ENCODE measurements around the gene PCDHB13. TPM values are rescaled to one million over a fixed set of nuclear protein-coding genes. Genes with fewer than 3 reads are reported as not detected.
"Not testable (repeated sequence)": the region's sequence is repeated elsewhere in the genome, so short reads cannot be mapped to it uniquely, and the experiment has no call there.

PCDHB13 gene
- total RNA-seq, 2 experiments from 2014 or later: not detected

DNA sequence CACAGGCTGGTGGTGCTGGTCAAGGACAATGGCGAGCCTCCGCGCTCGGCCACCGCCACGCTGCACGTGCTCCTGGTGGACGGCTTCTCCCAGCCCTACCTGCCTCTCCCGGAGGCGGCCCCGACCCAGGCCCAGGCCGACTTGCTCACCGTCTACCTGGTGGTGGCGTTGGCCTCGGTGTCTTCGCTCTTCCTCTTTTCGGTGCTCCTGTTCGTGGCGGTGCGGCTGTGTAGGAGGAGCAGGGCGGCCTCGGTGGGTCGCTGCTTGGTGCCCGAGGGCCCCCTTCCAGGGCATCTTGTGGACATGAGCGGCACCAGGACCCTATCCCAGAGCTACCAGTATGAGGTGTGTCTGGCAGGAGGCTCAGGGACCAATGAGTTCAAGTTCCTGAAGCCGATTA is 2.3 kb downstream of the PCDHB13 start:
- H3K4me3 Mint-ChIP-seq; H3K27ac Mint-ChIP-seq; H3K36me3 Mint-ChIP-seq (ENCODE audit: low read depth); H3K4me1 Mint-ChIP-seq; POLR2A ChIA-PET; DNase-seq; CTCF ChIA-PET: not testable (repeated sequence)
- Mint-ChIP-seq H3K27me3 (peaks cover 12% of the 10 kb centered on the region), H3K9me3 (peaks cover 16% of the 10 kb centered on the region)

DNA sequence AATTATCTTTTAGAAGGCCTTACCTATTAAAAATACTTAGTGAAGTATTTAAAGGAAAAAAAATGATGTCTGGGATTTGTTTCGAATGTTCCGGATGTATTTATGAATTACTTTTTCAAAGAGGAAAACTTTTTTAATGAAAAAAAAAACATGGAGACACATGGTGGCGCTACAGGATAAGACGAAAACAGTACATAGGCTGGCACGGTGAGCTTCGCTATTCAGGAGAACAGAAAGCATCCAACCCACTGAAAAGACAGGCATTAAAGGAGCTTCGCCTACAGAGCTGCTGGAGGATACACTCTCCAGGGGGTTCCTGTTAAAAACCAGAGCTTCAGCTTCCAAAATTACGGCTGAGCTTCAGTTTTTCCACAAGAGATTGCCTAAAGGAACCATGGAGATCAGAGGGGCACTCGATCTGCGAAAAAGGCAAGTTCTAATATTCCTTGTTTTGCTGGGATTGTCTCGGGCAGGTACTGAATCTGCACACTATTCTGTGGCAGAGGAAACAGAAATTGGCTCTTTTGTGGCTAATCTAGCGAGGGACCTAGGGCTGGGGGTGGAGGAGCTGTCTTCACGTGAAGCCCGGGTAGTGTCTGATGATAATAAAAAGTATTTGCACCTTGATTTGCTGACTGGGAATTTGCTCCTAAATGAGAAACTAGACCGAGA is 9.5 kb downstream of the PCDHB13 start, which contains the start of gene PCDHB14:
TSS of gene PCDHB14 (plus strand) at position 232 of the 672 bp plus-strand sequence. CDS start at position 395, 163 bp downstream.
- ChIA-PET POLR2A (no interaction called here), CTCF (interaction anchor here (0.6 to 1.2 kb wide), 3 partner anchors 9 to 62 kb away, joined by 3 to 4 read pairs (median 3); partner anchors contain the start of gene PCDHB15)
- H3K4me3 Mint-ChIP-seq: no peak within 1 kb of the TSS

DNA sequence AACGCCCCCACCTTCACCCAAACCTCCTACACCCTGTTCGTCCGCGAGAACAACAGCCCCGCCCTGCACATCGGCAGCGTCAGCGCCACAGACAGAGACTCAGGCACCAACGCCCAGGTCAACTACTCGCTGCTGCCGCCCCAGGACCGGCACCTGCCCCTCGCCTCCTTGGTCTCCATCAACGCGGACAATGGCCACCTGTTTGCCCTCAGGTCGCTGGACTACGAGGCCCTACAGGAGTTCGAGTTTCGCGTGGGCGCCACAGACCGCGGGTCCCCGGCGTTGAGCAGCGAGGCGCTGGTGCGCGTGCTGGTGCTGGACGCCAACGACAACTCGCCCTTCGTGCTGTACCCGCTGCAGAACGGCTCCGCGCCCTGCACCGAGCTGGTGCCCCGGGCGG is 11.1 kb downstream of the PCDHB13 start:
- H3K27ac Mint-ChIP-seq; DNase-seq; CTCF ChIA-PET; H3K4me3 Mint-ChIP-seq; POLR2A ChIA-PET; H3K36me3 Mint-ChIP-seq (ENCODE audit: low read depth); H3K9me3 Mint-ChIP-seq; H3K4me1 Mint-ChIP-seq: not testable (repeated sequence)
- H3K27me3 Mint-ChIP-seq: peaks cover 13% of the 10 kb centered on the region

More for the DNA sequence above, 9.5 kb downstream of the PCDHB13 start, which contains the start of gene PCDHB14:
- H3K9me3 Mint-ChIP-seq: peaks cover 14% of the 10 kb centered on the region
- H3K36me3 Mint-ChIP-seq (ENCODE audit: low read depth): no peaks in the 10 kb centered on the region
- DNase-seq: no peak
- no peak within 1 kb of the TSS for H3K27ac Mint-ChIP-seq
- H3K4me1 Mint-ChIP-seq: no peaks in the 10 kb centered on the region
- peaks cover 13% of the 10 kb centered on the region for H3K27me3 Mint-ChIP-seq

DNA sequence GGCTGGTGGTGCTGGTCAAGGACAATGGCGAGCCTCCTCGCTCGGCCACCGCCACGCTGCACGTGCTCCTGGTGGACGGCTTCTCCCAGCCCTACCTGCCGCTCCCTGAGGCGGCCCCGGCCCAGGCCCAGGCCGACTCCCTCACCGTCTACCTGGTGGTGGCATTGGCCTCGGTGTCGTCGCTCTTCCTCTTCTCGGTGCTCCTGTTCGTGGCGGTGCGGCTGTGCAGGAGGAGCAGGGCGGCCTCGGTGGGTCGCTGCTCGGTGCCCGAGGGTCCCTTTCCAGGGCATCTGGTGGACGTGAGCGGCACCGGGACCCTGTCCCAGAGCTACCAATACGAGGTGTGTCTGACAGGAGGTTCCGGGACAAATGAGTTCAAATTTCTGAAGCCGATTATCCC is 11.7 kb downstream of the PCDHB13 start:
- H3K27ac Mint-ChIP-seq; H3K9me3 Mint-ChIP-seq; DNase-seq; H3K4me3 Mint-ChIP-seq; H3K4me1 Mint-ChIP-seq; CTCF ChIA-PET; H3K36me3 Mint-ChIP-seq (ENCODE audit: low read depth); POLR2A ChIA-PET: not testable (repeated sequence)
- peaks cover 13% of the 10 kb centered on the region for H3K27me3 Mint-ChIP-seq

DNA sequence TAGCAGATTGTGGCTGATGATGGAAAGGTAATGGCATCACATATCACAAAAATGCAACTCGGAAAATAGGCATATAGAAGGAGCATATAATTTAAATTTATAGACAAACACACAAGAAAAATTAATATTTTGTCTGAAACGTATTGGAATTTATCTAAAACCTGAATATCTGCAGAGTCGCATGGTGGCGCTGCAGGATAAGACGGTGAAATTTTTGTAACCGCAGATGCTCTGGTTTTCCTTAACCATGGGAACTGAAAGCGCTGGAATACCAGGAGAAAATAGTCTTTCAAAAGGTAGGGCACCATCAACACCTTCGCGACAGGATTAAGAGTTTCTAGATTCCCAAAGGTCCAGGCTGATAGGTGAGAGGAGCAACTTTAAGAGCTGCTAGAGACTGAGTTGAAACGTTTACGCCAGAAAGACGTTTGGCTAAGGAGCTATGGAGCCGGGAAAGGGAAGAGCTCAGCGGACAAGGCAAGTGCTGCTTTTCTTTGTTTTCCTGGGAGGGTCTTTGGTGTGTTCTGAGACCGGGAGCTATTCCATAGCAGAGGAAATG is 20.5 kb downstream of the PCDHB13 start:
- DNase-seq: no peak
- CTCF ChIA-PET: interaction anchor here (1.1 kb wide), 1 partner anchor 161 kb away, joined by 3 read pairs; no protein-coding TSS in a partner anchor
- H3K4me1 Mint-ChIP-seq: no peaks in the 10 kb centered on the region
- peaks cover 4% of the 10 kb centered on the region for H3K36me3 Mint-ChIP-seq (ENCODE audit: low read depth)
- H3K27ac Mint-ChIP-seq: no peak overlapping the region
- H3K27me3 Mint-ChIP-seq: peaks cover 9% of the 10 kb centered on the region
- H3K9me3 Mint-ChIP-seq: peaks cover 22% of the 10 kb centered on the region
- POLR2A ChIA-PET: no interaction called here
- no peak overlapping the region for H3K4me3 Mint-ChIP-seq

DNA sequence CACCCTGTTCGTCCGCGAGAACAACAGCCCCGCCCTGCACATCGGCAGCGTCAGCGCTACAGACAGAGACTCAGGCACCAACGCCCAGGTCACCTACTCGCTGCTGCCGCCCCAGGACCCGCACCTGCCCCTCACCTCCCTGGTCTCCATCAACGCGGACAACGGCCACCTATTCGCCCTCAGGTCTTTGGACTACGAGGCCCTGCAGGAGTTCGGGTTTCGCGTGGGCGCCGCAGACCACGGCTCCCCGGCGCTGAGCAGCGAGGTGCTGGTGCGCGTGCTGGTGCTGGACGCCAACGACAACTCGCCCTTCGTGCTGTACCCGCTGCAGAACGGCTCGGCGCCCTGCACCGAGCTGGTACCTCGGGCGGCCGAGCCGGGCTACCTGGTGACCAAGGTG is 22.2 kb downstream of the PCDHB13 start:
- Mint-ChIP-seq H3K27ac (peak overlapping the region; percentile 54), H3K27me3 (peaks cover 16% of the 10 kb centered on the region), H3K9me3 (peaks cover 27% of the 10 kb centered on the region)
- H3K36me3 Mint-ChIP-seq (ENCODE audit: low read depth); H3K4me3 Mint-ChIP-seq; DNase-seq; CTCF ChIA-PET; POLR2A ChIA-PET; H3K4me1 Mint-ChIP-seq: not testable (repeated sequence)

DNA sequence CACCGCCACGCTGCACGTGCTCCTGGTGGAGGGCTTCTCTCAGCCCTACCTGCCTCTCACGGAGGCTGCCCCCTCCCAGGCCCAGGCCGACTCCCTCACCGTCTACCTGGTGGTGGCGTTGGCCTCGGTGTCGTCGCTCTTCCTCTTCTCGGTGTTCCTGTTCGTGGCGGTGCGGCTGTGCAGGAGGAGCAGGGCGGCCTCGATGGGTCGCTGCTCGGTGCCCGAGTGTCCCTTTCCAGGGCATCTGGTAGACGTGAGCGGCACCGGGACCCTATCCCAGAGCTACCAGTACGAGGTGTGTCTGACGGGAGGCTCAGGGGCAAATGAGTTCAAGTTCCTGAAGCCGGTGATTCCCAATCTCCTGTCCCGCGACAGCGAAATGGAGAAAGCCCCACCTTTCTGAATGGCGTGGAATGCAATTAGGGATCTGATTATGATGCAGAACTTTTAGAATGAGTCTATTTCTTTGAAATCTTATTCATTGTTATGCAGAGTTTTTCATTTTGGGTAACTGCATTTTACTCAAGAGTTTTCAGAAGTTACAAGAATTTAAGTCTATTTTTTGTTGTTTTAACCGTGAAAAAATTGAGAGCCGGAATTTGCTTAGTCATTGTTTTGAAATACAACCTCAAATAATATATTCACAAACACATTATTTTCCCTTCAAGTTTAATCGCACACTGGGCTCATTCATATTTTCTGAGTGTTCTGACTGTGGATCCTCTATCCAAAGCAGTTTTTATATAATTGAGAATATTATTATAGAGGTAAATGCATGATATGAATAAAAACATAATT is 23.0 kb downstream of the PCDHB13 start:
- peaks cover 16% of the 10 kb centered on the region for H3K27me3 Mint-ChIP-seq
- H3K4me1 Mint-ChIP-seq: no peaks in the 10 kb centered on the region
- H3K36me3 Mint-ChIP-seq (ENCODE audit: low read depth): peaks cover 4% of the 10 kb centered on the region
- CTCF ChIA-PET: no interaction called here
- H3K4me3 Mint-ChIP-seq: peak overlapping the region; percentile 25
- H3K27ac Mint-ChIP-seq: no peak overlapping the region
- H3K9me3 Mint-ChIP-seq: peaks cover 24% of the 10 kb centered on the region
- no peak for DNase-seq
- POLR2A ChIA-PET: no interaction called here

DNA sequence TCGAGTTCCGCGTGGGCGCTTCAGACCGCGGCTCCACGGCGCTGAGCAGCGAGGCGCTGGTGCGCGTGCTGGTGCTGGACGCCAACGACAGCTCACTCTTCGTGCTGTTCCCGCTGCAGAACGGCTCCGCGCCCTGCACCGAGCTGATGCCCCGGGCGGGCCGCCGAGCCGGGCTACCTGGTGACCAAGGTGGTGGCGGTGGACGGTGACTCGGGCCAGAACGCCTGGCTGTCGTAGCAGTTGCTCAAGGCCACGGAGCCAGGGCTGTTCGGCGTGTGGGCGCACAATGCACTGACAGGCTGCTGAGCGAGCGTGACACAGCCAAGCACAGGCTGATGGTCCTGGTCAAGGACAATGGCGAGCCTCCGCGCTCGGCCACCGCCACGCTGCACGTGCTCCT is 27.8 kb downstream of the PCDHB13 start:
- H3K27ac Mint-ChIP-seq: no peak overlapping the region
- no peaks in the 10 kb centered on the region for H3K4me1 Mint-ChIP-seq
- H3K36me3 Mint-ChIP-seq (ENCODE audit: low read depth): peaks cover 3% of the 10 kb centered on the region
- peaks cover 10% of the 10 kb centered on the region for H3K27me3 Mint-ChIP-seq
- H3K9me3 Mint-ChIP-seq: peaks cover 46% of the 10 kb centered on the region
- DNase-seq: no peak
- POLR2A ChIA-PET: no interaction called here
- H3K4me3 Mint-ChIP-seq: no peak overlapping the region
- CTCF ChIA-PET: no interaction called here

DNA sequence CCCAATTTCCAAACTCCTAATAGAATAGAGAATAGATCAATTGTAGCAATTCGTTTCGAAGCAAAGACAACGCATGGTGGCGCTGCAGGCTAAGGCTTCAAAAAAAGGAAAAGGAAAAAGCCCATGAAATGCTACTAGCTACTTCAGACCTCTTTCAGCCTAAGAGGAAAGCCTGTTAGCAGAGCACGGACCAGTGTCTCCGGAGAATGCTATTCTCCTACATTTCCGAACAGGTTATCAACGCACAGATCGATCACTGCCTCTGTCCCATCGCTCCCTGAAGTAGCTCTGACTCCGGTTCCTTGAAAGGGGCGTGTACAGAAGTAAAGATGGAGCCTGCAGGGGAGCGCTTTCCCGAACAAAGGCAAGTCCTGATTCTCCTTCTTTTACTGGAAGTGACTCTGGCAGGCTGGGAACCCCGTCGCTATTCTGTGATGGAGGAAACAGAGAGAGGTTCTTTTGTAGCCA is 31.6 kb downstream of the PCDHB13 start, which contains the start of gene PCDHB15:
TSS of gene PCDHB15 (plus strand) at position 146 of the 468 bp plus-strand sequence. CDS start at position 330, 184 bp downstream.
- DNase-seq: no peak
- peaks cover 5% of the 10 kb centered on the region for H3K27me3 Mint-ChIP-seq
- CTCF ChIA-PET: interaction anchor here (1.3 to 1.5 kb wide), 2 partner anchors 9 to 23 kb away, joined by 3 to 4 read pairs; partner anchors contain the start of gene PCDHB14
- peaks cover 60% of the 10 kb centered on the region for H3K9me3 Mint-ChIP-seq
- peak within 1 kb of the TSS; percentile 20 for H3K27ac Mint-ChIP-seq
- POLR2A ChIA-PET: no interaction called here
- H3K36me3 Mint-ChIP-seq (ENCODE audit: low read depth): peaks cover 4% of the 10 kb centered on the region
- H3K4me1 Mint-ChIP-seq: no peaks in the 10 kb centered on the region
- no peak within 1 kb of the TSS for H3K4me3 Mint-ChIP-seq

DNA sequence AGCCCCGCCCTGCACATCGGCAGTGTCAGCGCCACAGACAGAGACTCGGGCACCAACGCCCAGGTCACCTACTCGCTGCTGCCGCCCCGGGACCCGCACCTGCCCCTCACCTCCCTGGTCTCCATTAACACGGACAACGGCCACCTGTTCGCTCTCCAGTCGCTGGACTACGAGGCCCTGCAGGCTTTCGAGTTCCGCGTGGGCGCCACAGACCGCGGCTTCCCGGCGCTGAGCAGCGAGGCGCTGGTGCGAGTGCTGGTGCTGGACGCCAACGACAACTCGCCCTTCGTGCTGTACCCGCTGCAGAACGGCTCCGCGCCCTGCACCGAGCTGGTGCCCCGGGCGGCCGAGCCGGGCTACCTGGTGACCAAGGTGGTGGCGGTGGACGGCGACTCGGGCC is 33.3 kb downstream of the PCDHB13 start:
- H3K9me3 Mint-ChIP-seq: peaks cover 54% of the 10 kb centered on the region
- H3K4me3 Mint-ChIP-seq; POLR2A ChIA-PET; H3K27me3 Mint-ChIP-seq; H3K36me3 Mint-ChIP-seq (ENCODE audit: low read depth); H3K4me1 Mint-ChIP-seq; H3K27ac Mint-ChIP-seq; DNase-seq: not testable (repeated sequence)
- CTCF ChIA-PET: interaction anchor here (1.0 kb wide), 1 partner anchor 285 kb away, joined by 3 read pairs; no protein-coding TSS in a partner anchor

DNA sequence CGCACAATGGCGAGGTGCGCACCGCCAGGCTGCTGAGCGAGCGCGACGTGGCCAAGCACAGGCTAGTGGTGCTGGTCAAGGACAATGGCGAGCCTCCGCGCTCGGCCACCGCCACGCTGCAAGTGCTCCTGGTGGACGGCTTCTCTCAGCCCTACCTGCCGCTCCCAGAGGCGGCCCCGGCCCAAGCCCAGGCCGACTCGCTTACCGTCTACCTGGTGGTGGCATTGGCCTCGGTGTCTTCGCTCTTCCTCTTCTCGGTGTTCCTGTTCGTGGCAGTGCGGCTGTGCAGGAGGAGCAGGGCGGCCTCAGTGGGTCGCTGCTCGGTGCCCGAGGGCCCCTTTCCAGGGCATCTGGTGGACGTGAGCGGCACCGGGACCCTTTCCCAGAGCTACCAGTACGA is 33.7 kb downstream of the PCDHB13 start:
- H3K4me3 Mint-ChIP-seq; H3K36me3 Mint-ChIP-seq (ENCODE audit: low read depth); CTCF ChIA-PET; POLR2A ChIA-PET; H3K27ac Mint-ChIP-seq; DNase-seq; H3K4me1 Mint-ChIP-seq; H3K27me3 Mint-ChIP-seq: not testable (repeated sequence)
- H3K9me3 Mint-ChIP-seq: peaks cover 58% of the 10 kb centered on the region

DNA sequence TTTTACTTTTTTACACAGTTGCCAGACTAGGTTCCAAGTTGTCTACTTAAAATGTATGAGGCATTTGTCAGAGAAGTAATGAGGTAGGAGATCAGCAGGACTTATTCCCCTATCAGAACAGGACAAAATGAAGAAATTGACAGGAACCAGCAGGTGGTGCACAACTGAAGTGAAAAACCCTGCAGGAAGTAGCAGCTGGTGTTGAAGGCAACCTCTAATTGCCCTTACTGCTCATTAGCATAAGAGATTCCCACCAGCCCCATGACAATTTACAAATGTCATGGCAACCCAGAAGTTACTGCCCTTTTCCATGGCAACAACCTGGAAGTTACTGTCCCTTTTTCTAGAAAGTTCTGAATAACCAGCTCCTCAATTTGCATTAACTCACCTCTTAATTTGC is 36.9 kb downstream of the PCDHB13 start:
- no peak overlapping the region for H3K27ac Mint-ChIP-seq
- DNase-seq: no peak
- POLR2A ChIA-PET: no interaction called here
- no peaks in the 10 kb centered on the region for H3K4me1 Mint-ChIP-seq
- peaks cover 4% of the 10 kb centered on the region for H3K36me3 Mint-ChIP-seq (ENCODE audit: low read depth)
- H3K9me3 Mint-ChIP-seq: peaks cover 61% of the 10 kb centered on the region
- no peaks in the 10 kb centered on the region for H3K27me3 Mint-ChIP-seq
- no peak overlapping the region for H3K4me3 Mint-ChIP-seq
- CTCF ChIA-PET: interaction anchor here (0.7 kb wide), 1 partner anchor 332 kb away, joined by 4 read pairs; no protein-coding TSS in a partner anchor

DNA sequence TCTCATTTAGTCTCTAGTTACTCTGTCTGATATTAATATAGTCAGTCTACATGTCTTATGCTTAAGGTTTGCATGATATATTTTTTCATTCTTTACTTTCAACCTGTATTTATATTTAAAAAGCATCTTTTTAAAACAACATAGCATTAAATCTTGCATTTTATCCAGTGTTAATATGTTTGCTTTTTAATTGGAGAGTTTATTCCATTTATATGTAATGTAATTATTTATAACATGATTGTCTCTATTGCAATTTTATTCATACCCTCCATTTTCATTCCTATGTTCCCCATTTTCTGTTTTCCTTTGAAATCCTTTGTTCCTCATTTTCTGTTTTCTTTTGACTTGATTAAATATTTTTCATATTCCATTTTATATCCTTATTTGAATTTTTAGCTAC is 44.7 kb downstream of the PCDHB13 start:
- DNase-seq: no peak
- no peak overlapping the region for H3K27ac Mint-ChIP-seq
- H3K4me1 Mint-ChIP-seq: no peaks in the 10 kb centered on the region
- no peak overlapping the region for H3K4me3 Mint-ChIP-seq
- no peaks in the 10 kb centered on the region for H3K27me3 Mint-ChIP-seq
- H3K9me3 Mint-ChIP-seq: peaks cover 69% of the 10 kb centered on the region
- CTCF ChIA-PET: no interaction called here
- peaks cover 9% of the 10 kb centered on the region for H3K36me3 Mint-ChIP-seq (ENCODE audit: low read depth)
- POLR2A ChIA-PET: no interaction called here
